BJ (cell line): ENCODE results near the gene NFKB1. TPM values are rescaled to one million over a fixed set of nuclear protein-coding genes. Genes with fewer than 3 reads are reported as not detected.

Experiments used
- CTCF ChIA-PET: fragments of 350-600 bp; formaldehyde crosslinking; extraction: SDS; loops from one replicate; lab custom pipeline; 2021; ENCODE audit warnings: antibody characterized with exemption, inconsistent platforms; lab: Yijun Ruan, JAX
- POLR2A ChIA-PET: fragments of 300-600 bp; sonication (Branson Sonifier 250); formaldehyde crosslinking; extraction: SDS; loops from one replicate; lab custom pipeline; 2021; ENCODE audit warnings: antibody characterized with exemption; lab: Charles Lee
- DNase-seq: peaks from one replicate; pipeline ENCODE4 v3.0.0-alpha.2; 2011; ENCODE audit warnings: low read depth
- H3K27me3 ChIP-seq: 2 replicates; pipeline ENCODE4 v1.6.0; 2011; ENCODE audit warnings: low read length; ENCODE audit not compliant: control insufficient read depth, insufficient read depth
- H3K36me3 ChIP-seq: 2 replicates; pipeline ENCODE4 v1.5.1; 2011; ENCODE audit warnings: low read length; ENCODE audit not compliant: control insufficient read depth, insufficient read depth
- H3K4me3 ChIP-seq: 2 replicates; pipeline ENCODE4 v1.5.1; 2011; ENCODE audit warnings: low read depth, mild to moderate bottlenecking, control low read depth, low read length
- CTCF ChIP-seq: IDR thresholded peaks from 2 replicates; pipeline ENCODE4 v1.5.1; 2011; ENCODE audit warnings: low read depth, mild to moderate bottlenecking, control low read depth, inconsistent platforms, low read length, moderate library complexity; ENCODE audit not compliant: insufficient read depth
- polyA plus RNA-seq: library from polyadenylated mRNA; depleted of rRNA; stranded (reverse); fragments of >200 nt; gene quantifications from 2 replicates; pipeline ENCODE4 v1.2.3, GENCODE V29; 2011; rRNA removed

The NFKB1 gene
- polyA plus RNA-seq, 1 experiment: 16.6 TPM

DNA sequence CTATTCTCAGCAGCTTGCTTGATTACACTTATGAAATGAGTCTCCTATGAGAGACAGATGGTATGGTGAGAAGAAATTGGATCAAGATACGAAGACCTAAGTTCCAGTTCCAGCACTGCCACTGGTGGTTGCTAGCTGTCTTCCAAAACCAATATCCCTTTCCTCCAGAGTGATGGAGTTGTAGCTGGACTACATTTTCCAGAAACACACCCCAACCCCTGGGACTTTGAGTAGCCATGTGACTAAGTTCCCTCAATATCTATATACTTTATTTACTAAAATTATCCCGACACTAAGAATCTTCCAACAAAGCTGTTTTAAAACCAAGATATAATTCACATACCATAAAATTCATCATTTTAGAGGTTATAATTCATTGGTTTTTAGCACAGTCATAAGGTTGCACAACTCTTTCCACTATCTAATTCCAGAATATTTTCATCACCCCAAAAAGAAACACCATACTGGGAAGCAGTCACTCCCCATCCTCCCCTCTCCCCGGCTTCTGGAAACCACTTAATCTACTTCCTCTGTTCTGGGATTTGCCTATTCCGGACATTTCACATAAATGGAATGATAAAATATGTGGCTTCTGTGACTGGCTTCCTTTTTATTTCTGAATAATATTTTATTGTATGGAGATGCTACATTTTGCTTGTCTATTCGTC, 141.6 kb downstream of the NFKB1 start:
- CTCF ChIA-PET: interaction anchor here (1.0 kb wide), 1 partner anchor 22 kb away, joined by 3 read pairs; no protein-coding TSS in a partner anchor
- TF ChIP-seq CTCF: no peak
- Histone ChIP-seq H3K36me3 (no peaks in the 10 kb centered on the region), H3K4me3 (no peak overlapping the region), H3K27me3 (no peaks in the 10 kb centered on the region)
- no peak for DNase-seq
- POLR2A ChIA-PET: no interaction called here

DNA sequence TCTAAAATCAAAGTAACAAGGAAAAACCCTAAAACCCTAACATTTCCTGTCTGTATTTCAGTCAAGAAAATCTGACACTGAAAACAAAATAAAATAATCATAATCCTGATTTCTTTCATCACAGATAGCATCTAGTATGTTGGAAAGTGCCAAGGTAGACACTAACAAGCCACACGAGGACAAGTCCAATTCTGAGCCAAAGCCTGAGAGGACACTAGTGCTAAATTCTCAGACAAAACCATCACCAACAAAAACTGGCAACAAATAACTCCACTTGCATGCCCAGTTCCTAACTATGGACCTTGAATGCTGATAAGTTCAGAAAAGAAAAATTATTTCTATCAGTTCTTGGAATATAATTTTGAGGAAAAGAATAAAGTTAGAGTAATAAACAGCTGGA, 146.0 kb downstream of the NFKB1 start:
- Histone ChIP-seq H3K36me3 (no peaks in the 10 kb centered on the region), H3K4me3 (no peak overlapping the region), H3K27me3 (no peaks in the 10 kb centered on the region)
- no peak for DNase-seq
- CTCF ChIA-PET: no interaction called here
- POLR2A ChIA-PET: no interaction called here
- TF ChIP-seq CTCF: no peak

DNA sequence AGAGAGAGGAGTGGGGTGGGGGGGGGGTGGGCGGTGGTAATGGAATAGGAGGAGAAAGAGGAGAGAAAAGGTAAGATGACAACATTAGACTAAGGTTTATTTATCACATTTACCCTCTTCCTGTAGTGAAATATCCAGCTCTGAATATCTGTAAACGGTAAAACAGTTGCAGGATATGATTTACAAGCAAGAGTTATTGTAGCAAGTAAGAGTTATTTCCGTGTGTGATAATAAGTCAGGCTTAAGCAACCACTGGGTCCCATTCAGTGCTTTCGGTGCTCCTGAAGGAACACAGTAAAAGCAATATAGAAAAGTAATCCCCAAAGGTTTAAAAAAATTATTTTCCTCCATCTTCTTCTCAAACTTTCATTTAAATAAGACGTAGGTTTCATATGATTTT, 156.0 kb downstream of the NFKB1 start:
- H3K27me3 ChIP-seq: no peaks in the 10 kb centered on the region
- no peak for TF ChIP-seq CTCF
- no peak for DNase-seq
- no peak overlapping the region for H3K4me3 ChIP-seq
- CTCF ChIA-PET: no interaction called here
- H3K36me3 ChIP-seq: no peaks in the 10 kb centered on the region; the same call in 1 of the 2 replicates
- POLR2A ChIA-PET: no interaction called here

- no peak overlapping the region for H3K4me3 ChIP-seq
- peak; percentile 77 for DNase-seq
- no peaks in the 10 kb centered on the region; the same call in 1 of the 2 replicates for H3K36me3 ChIP-seq
- POLR2A ChIA-PET: interaction anchor here (0.6 kb wide), 1 partner anchor 427 kb away, joined by 4 read pairs; no protein-coding TSS in a partner anchor
- CTCF ChIA-PET: no interaction called here
- no peaks in the 10 kb centered on the region for H3K27me3 ChIP-seq
- no peak for TF ChIP-seq CTCF
These were observed 161.9 kb downstream of the NFKB1 start for GRCh38 chr4:102663073-102663472.

DNA sequence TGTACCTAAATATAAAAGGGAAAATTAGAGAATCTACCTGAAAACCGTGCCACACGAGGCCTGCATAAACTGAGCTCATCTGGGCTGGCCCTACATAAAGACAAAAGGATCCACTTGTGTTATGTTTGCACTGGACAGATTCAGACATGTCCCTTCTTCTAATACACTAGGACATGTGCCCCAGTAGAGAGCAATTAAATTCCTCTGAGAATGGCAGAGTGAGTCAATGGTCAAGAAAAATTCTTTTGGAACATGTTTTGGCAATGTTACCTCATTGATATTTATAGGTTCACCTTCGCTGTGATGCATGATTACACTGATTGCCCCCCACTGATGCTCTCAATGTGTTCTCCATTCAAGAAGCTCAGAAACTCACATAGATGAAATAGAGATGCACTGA, 164.4 kb downstream of the NFKB1 start:
- POLR2A ChIA-PET: no interaction called here
- Histone ChIP-seq H3K27me3 (no peaks in the 10 kb centered on the region), H3K4me3 (no peak overlapping the region), H3K36me3 (no peaks in the 10 kb centered on the region)
- no peak for TF ChIP-seq CTCF
- CTCF ChIA-PET: no interaction called here
- DNase-seq: no peak

Other genes with a start within 250 kb of the NFKB1 start
- gene SLC39A8, start 155.9 kb upstream of the NFKB1 start, polyA plus RNA-seq: 0.52 and 0.69 TPM in 2 replicates